MCF 10A (cell line): ENCODE measurements around the gene POLR2I. TPM values are rescaled to one million over a fixed set of nuclear protein-coding genes. Genes with fewer than 3 reads are reported as not detected.

Source experiments
- BruUV-seq: library from RNA; stranded (reverse); fragments of 400-500 nt; replicated peaks from 2 replicates; lab custom pipeline; 2021; lab: Mats Ljungman, UMichigan
- CTCF ChIA-PET: fragments of 300-600 bp; sonication (Branson Sonifier 250); formaldehyde crosslinking; extraction: SDS; loops from one replicate; lab custom pipeline; 2021; ENCODE audit warnings: antibody characterized with exemption, inconsistent platforms; lab: Yijun Ruan, JAX
- POLR2A ChIA-PET: fragments of 300-600, 350-650 bp; sonication (Branson Sonifier 250); formaldehyde crosslinking; extraction: SDS; loops from one replicate; lab custom pipeline; 2020; ENCODE audit warnings: antibody characterized with exemption, inconsistent platforms; lab: Yijun Ruan, JAX
- DNase-seq: peaks from one replicate; pipeline ENCODE4 v3.0.0-alpha.2; 2018; ENCODE audit not compliant: unreplicated experiment
- H3K27ac Mint-ChIP-seq: one replicate; pipeline ENCODE4 v1.8.0; 2022; ENCODE audit warnings: mild to moderate bottlenecking, low read depth, mixed read lengths; ENCODE audit not compliant: unreplicated experiment
- H3K27me3 Mint-ChIP-seq: one replicate; pipeline ENCODE4 v1.8.0; 2022; ENCODE audit warnings: mixed read lengths; ENCODE audit not compliant: insufficient read depth, unreplicated experiment
- H3K36me3 Mint-ChIP-seq: one replicate; pipeline ENCODE4 v1.8.0; 2022; ENCODE audit warnings: mild to moderate bottlenecking, moderate library complexity, mixed read lengths; ENCODE audit not compliant: insufficient read depth, unreplicated experiment
- H3K4me1 Mint-ChIP-seq: one replicate; pipeline ENCODE4 v1.8.0; 2022; ENCODE audit warnings: mixed read lengths; ENCODE audit not compliant: insufficient read depth, unreplicated experiment
- H3K4me3 Mint-ChIP-seq: one replicate; pipeline ENCODE4 v1.8.0; 2022; ENCODE audit warnings: mild to moderate bottlenecking, moderate library complexity, mixed read lengths; ENCODE audit not compliant: unreplicated experiment
- H3K9me3 Mint-ChIP-seq: one replicate; pipeline ENCODE4 v1.8.0; 2022; ENCODE audit warnings: mixed read lengths; ENCODE audit not compliant: unreplicated experiment
- CTCF ChIP-seq: fragments of 200-600 bp; IDR thresholded peaks from one replicate; pipeline ENCODE4 v1.8.0; 2022; ENCODE audit warnings: antibody characterized with exemption, mild to moderate bottlenecking; ENCODE audit not compliant: unreplicated experiment
- intact Hi-C: fragments of 100-400 bp; cut with micrococcal nuclease; formaldehyde crosslinking; loops from 2 replicates; pipeline ENCODE4 v1.14.1; 2022
- total RNA-seq: library from RNA; stranded (reverse); gene quantifications from 2 replicates; pipeline ENCODE4 v1.2.3, GENCODE V29; 2022

The POLR2I gene
- total RNA-seq, 1 experiment from 2014 or later, result 112 TPM

GRCh38 chr19:36140304-36141038, 25.8 kb upstream of the POLR2I start:
- no peak for TF ChIP-seq CTCF
- intact Hi-C loops, result no loop called here
- BruUV-seq, result TSS peak; percentile 83
- H3K27ac Mint-ChIP-seq, result peak overlapping the region; percentile 97
- peak overlapping the region; percentile 97 for H3K4me3 Mint-ChIP-seq
- no peaks in the 10 kb centered on the region for H3K9me3 Mint-ChIP-seq
- peak; percentile 78 for DNase-seq
- ChIA-PET CTCF (interaction anchor here (0.7 kb wide), 2 partner anchors 33 to 1377 kb away, joined by 3 read pairs; no protein-coding TSS in a partner anchor), POLR2A (interaction anchor here (0.6 to 2.3 kb wide), 14 partner anchors 9 to 394 kb away, joined by 3 to 40 read pairs (median 6); partner anchors contain the start of genes ALKBH6, POLR2I, TBCB and THAP8)
- peaks cover 38% of the 10 kb centered on the region for H3K4me1 Mint-ChIP-seq
- no peaks in the 10 kb centered on the region for H3K27me3 Mint-ChIP-seq
- H3K36me3 Mint-ChIP-seq, result peaks cover 38% of the 10 kb centered on the region

- no peaks in the 10 kb centered on the region for H3K27me3 Mint-ChIP-seq
- ChIA-PET POLR2A (interaction anchor here (0.7 to 2.3 kb wide), 12 partner anchors 9 to 93 kb away, joined by 3 to 40 read pairs (median 8); partner anchors contain the start of genes POLR2I, TBCB, THAP8 and ZNF146), CTCF (interaction anchor here (0.7 kb wide), 2 partner anchors 34 to 1378 kb away, joined by 3 read pairs; no protein-coding TSS in a partner anchor)
- peak within 1 kb of the TSS; percentile 97 for H3K27ac Mint-ChIP-seq
- H3K36me3 Mint-ChIP-seq, result peaks cover 30% of the 10 kb centered on the region
- no peaks in the 10 kb centered on the region for H3K9me3 Mint-ChIP-seq
- H3K4me1 Mint-ChIP-seq, result peaks cover 38% of the 10 kb centered on the region
- no TSS peak for BruUV-seq
- TF ChIP-seq CTCF, result no peak
- DNase-seq, result peak; percentile 97
- intact Hi-C loops, result loop anchor here (1.0 kb wide), 1 partner anchor 12 kb away; no protein-coding TSS in a partner anchor
- peak within 1 kb of the TSS; percentile 97 for H3K4me3 Mint-ChIP-seq
Observed at GRCh38 chr19:36139473-36140303, 25.0 kb upstream of the POLR2I start, which contains the start of gene CAPNS1. Gene CAPNS1, plus strand, starts transcription at chr19:36140066. Its CDS starts 946 bp downstream, at chr19:36141012.

- H3K36me3 Mint-ChIP-seq, result peaks cover 30% of the 10 kb centered on the region
- no peaks in the 10 kb centered on the region for H3K27me3 Mint-ChIP-seq
- H3K27ac Mint-ChIP-seq, result no peak overlapping the region
- ChIA-PET POLR2A (interaction anchor here (1.0 to 2.3 kb wide), 10 partner anchors 8 to 85 kb away, joined by 3 to 40 read pairs (median 9); partner anchors contain the start of genes POLR2I, TBCB, THAP8 and ZNF146), CTCF (no interaction called here)
- no peak for TF ChIP-seq CTCF
- H3K9me3 Mint-ChIP-seq, result no peaks in the 10 kb centered on the region
- peaks cover 38% of the 10 kb centered on the region for H3K4me1 Mint-ChIP-seq
- BruUV-seq, result no TSS peak
- peak overlapping the region; percentile 97 for H3K4me3 Mint-ChIP-seq
- DNase-seq, result no peak
- intact Hi-C loops, result loop anchor here (1.0 kb wide), 1 partner anchor 12 kb away; no protein-coding TSS in a partner anchor
Observed at GRCh38 chr19:36139120-36139472, 24.4 kb upstream of the POLR2I start.
